Naive thymus-derived CD4-positive, alpha-beta T cell (primary cell): Measurements from ENCODE around the gene ARID5B. TPM values are rescaled to one million over a fixed set of nuclear protein-coding genes. Genes with fewer than 3 reads are reported as not detected.

Source experiments
- ATAC-seq: fragments of 150-1000 bp; cut with Tn5 transposase; 2 replicates; pipeline ENCODE4 v1.10.0; 2021; ENCODE audit warnings: mild to moderate bottlenecking, moderate library complexity
- CTCF ChIA-PET: fragments of 350-600 bp; sonication (Branson Sonifier 250); formaldehyde crosslinking; loops from one replicate; lab custom pipeline; 2021; ENCODE audit warnings: antibody characterized with exemption; lab: Charles Lee
- POLR2A ChIA-PET: fragments of 350-600 bp; sonication (Branson Sonifier 250); formaldehyde crosslinking; loops from one replicate; lab custom pipeline; 2021; ENCODE audit warnings: antibody characterized with exemption, inconsistent platforms; lab: Charles Lee
- DNase-seq, 9 donors: peaks; one replicate each; pipeline versions ENCODE4 v3.0.0 to v3.0.0-alpha.2; 2020 to 2022; ENCODE audit warnings: mixed read lengths in 1 of 9
- H3K27ac ChIP-seq: one replicate; pipeline ENCODE4 v1.7.0; 2013; ENCODE audit warnings: mild to moderate bottlenecking, low read depth, low read length, moderate library complexity
- H3K27me3 ChIP-seq, 2 donors: one replicate each; pipeline ENCODE4 v1.7.0; 2013; ENCODE audit warnings: low read length in 2 of 2, mild to moderate bottlenecking in 2 of 2, moderate library complexity in 2 of 2; ENCODE audit not compliant: control insufficient read depth in 2 of 2, insufficient read depth in 2 of 2
- H3K36me3 ChIP-seq, 3 experiments: 1 replicate in 2 of 3; 2 replicates in 1 of 3; pipeline ENCODE4 v1.7.0; 2013; ENCODE audit warnings: low read length in 3 of 3, mild to moderate bottlenecking in 3 of 3, moderate library complexity in 1 of 3; ENCODE audit not compliant: insufficient read depth in 3 of 3, control insufficient read depth in 2 of 3
- H3K4me1 ChIP-seq, 2 donors: one replicate each; pipeline ENCODE4 v1.7.0; 2013; ENCODE audit warnings: low read length in 2 of 2, mild to moderate bottlenecking in 2 of 2, moderate library complexity in 1 of 2; ENCODE audit not compliant: control insufficient read depth in 2 of 2, insufficient read depth in 2 of 2
- H3K4me3 ChIP-seq: 2 replicates; pipeline ENCODE4 v1.7.0; 2013; ENCODE audit warnings: mild to moderate bottlenecking, low read length
- H3K9me3 ChIP-seq, 3 experiments: 1 replicate in 2 of 3; 2 replicates in 1 of 3; pipeline ENCODE4 v1.7.0; 2013; ENCODE audit warnings: low read length in 3 of 3; ENCODE audit not compliant: control insufficient read depth in 2 of 3
- H3K27ac Mint-ChIP-seq, 9 donors: one replicate each; pipeline ENCODE4 v1.8.0; 2020 to 2022; ENCODE audit warnings: mixed read lengths in 9 of 9, mild to moderate bottlenecking in 8 of 9, moderate library complexity in 5 of 9, inconsistent platforms in 2 of 9
- H3K27me3 Mint-ChIP-seq, 5 donors: one replicate each; pipeline ENCODE4 v1.8.0; 2021 to 2022; ENCODE audit warnings: mixed read lengths in 5 of 5, mild to moderate bottlenecking in 1 of 5
- H3K36me3 Mint-ChIP-seq, 5 donors: one replicate each; pipeline ENCODE4 v1.8.0; 2020 to 2022; ENCODE audit warnings: mixed read lengths in 5 of 5, mild to moderate bottlenecking in 3 of 5, inconsistent platforms in 1 of 5
- H3K4me1 Mint-ChIP-seq, 7 donors: one replicate each; pipeline ENCODE4 v1.8.0; 2020 to 2022; ENCODE audit warnings: mixed read lengths in 7 of 7, mild to moderate bottlenecking in 3 of 7, inconsistent platforms in 1 of 7
- H3K4me3 Mint-ChIP-seq, 10 donors: one replicate each; pipeline ENCODE4 v1.8.0; 2020 to 2022; ENCODE audit warnings: mild to moderate bottlenecking in 10 of 10, mixed read lengths in 10 of 10, moderate library complexity in 6 of 10, inconsistent platforms in 2 of 10
- H3K9me3 Mint-ChIP-seq, 11 donors: one replicate each; pipeline ENCODE4 v1.8.0; 2020 to 2022; ENCODE audit warnings: mixed read lengths in 11 of 11, mild to moderate bottlenecking in 4 of 11, inconsistent platforms in 1 of 11, moderate library complexity in 1 of 11
- intact Hi-C, 2 donors: fragments of 100-400 bp; cut with micrococcal nuclease; formaldehyde crosslinking; loops; one replicate each; pipeline ENCODE4 v1.15.1; 2023
- polyA plus RNA-seq, 2 donors: library from polyadenylated mRNA; unstranded; fragments of 300-500 nt; fragmentation: Illumina TruSeq; gene quantifications; one replicate each; pipeline ENCODE4 v1.2.3, GENCODE V29; 2021
- total RNA-seq, 6 experiments: library from RNA in 5 of 6; stranded (reverse) in 5 of 6; gene quantifications; 1 replicate in 5 of 6; 2 replicates in 1 of 6; pipeline ENCODE4 v1.2.3 and lab custom pipeline; 2021 to 2026

Gene ARID5B
- total and polyA plus RNA-seq, 7 experiments from 2014 or later: 18.6 to 60.8 (median 47.4) TPM

DNA sequence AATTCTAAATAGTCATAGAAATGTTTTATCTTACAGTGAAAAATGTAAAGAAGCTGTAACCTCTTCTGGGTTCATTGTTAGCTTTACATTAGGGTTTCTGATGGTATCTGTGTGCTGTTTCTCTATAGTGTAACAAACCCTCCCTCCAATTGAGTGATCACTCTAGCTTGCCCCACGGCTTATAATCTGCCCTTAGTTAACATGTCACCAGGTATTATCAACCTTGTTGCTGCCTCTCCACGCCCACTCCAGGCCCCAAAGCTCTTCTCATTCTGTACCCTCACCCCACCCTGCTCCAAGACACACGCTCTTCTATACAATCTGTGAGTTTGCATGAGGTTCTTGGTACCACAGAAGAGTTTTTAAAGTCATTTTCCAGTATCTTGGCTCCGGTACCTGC lies 139.4 kb downstream of the ARID5B start:
- ChIA-PET POLR2A (interaction anchor here (1.6 to 6.1 kb wide), 3 partner anchors 9 to 204 kb away, joined by 3 to 51 read pairs (median 38); partner anchors contain the start of gene ARID5B), CTCF (interaction anchor here (1.1 to 5.2 kb wide), 6 partner anchors 9 to 205 kb away, joined by 3 to 112 read pairs (median 28); partner anchors contain the start of gene ARID5B)
- H3K4me3 ChIP-seq: no peak overlapping the region
- Mint-ChIP-seq H3K4me3 (peak overlapping the region in 4 of 10 donors; percentile 2 to 55 (median 10)), H3K4me1 (peaks cover 63 to 93% (median 92%) of the 10 kb centered on the region in 7 donors), H3K36me3 (peaks cover 5 to 33% (median 11%) of the 10 kb centered on the region in 5 donors), H3K27me3 (no peaks in the 10 kb centered on the region), H3K27ac (peak overlapping the region in 8 of 9 donors; percentile 17 to 93 (median 73)), H3K9me3 (no peaks in the 10 kb centered on the region)
- DNase-seq (no peak), ATAC-seq (no peak)
- no peak overlapping the region for H3K27ac ChIP-seq
- no peaks in the 10 kb centered on the region for H3K27me3 ChIP-seq
- H3K36me3 ChIP-seq: no peaks in the 10 kb centered on the region
- H3K4me1 ChIP-seq: peaks cover 38 to 72% of the 10 kb centered on the region in 2 donors
- no peaks in the 10 kb centered on the region for H3K9me3 ChIP-seq
- intact Hi-C loops: no loop called here

DNA sequence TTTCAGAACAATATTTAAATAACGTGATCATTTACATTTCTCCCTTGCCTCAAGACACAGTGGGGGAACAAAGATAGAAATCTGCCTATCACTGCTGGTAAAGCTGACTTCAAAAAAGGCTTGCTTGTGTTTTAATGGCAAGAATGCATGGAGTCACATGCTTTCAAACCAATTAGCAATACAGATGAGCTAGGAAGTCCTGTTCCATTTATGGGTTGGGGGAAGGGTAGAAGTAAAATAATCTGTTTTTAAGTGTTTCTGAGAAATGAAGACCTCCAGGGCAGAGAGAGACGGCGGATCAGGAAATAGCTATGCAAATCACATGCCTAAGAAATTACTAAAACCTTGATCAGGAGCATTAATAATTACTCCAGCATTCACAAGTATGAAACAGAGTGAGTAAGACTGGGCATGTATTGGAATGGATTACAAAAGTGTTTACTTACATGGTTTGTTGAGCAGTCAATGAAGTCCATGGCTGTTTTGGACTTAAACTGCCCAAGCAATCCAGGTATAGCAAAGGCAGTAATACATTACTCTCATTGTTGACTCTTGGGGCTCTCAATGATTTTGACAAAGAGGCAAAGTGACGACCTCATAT lies 142.0 kb downstream of the ARID5B start:
- Histone ChIP-seq H3K4me1 (peaks cover 64 to 76% of the 10 kb centered on the region in 2 donors), H3K36me3 (no peaks in the 10 kb centered on the region), H3K4me3 (no peak overlapping the region), H3K9me3 (no peaks in the 10 kb centered on the region), H3K27me3 (no peaks in the 10 kb centered on the region), H3K27ac (no peak overlapping the region)
- Mint-ChIP-seq H3K4me1 (peaks cover 78 to 97% (median 94%) of the 10 kb centered on the region in 7 donors), H3K27me3 (no peaks in the 10 kb centered on the region), H3K36me3 (peaks cover 5 to 34% (median 11%) of the 10 kb centered on the region in 5 donors), H3K27ac (peak overlapping the region; percentile 1 to 100 (median 71)), H3K9me3 (no peaks in the 10 kb centered on the region), H3K4me3 (peak overlapping the region in 9 of 10 donors; percentile 27 to 82 (median 58))
- no peak for ATAC-seq
- intact Hi-C loops: no loop called here
- no peak for DNase-seq
- CTCF ChIA-PET: interaction anchor here (0.6 to 0.9 kb wide), 3 partner anchors 145 to 201 kb away, joined by 3 read pairs; no protein-coding TSS in a partner anchor
- POLR2A ChIA-PET: interaction anchor here (0.6 to 1.4 kb wide), 5 partner anchors 26 to 172 kb away, joined by 3 to 5 read pairs (median 3); no protein-coding TSS in a partner anchor

DNA sequence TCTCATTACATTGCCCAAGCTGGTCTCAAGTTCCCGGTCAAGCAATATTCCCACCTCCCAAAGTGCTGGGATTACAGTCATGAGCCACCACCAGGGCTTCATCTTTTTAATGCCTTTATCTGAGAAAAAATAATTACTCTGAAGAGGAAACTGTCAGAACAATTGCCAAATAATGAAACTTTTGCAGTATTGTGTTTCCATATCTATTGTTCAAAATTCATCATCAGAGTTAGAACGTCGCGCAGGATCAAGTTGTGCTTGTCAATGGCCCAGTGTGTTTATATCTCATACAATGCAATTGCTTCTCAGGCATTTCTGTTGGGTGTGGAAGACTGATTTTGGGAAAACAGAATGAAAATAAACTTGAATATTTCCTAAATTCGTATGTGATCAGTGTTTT lies 143.1 kb downstream of the ARID5B start:
- H3K4me1 ChIP-seq: peaks cover 58 to 74% of the 10 kb centered on the region in 2 donors
- ATAC-seq (no peak), DNase-seq (no peak)
- CTCF ChIA-PET: no interaction called here
- Mint-ChIP-seq H3K9me3 (no peaks in the 10 kb centered on the region), H3K27me3 (no peaks in the 10 kb centered on the region), H3K27ac (peak overlapping the region in 8 of 9 donors; percentile 48 to 100 (median 96)), H3K4me3 (peak overlapping the region in 7 of 10 donors; percentile 7 to 85 (median 63)), H3K4me1 (peaks cover 75 to 97% (median 94%) of the 10 kb centered on the region in 7 donors), H3K36me3 (peaks cover 5 to 38% (median 11%) of the 10 kb centered on the region in 5 donors)
- POLR2A ChIA-PET: interaction anchor here (1.2 to 7.3 kb wide), 2 partner anchors 27 to 144 kb away, joined by 3 to 86 read pairs; partner anchors contain the start of gene ARID5B
- H3K4me3 ChIP-seq: no peak overlapping the region
- H3K27me3 ChIP-seq: no peaks in the 10 kb centered on the region
- peak overlapping the region; percentile 32 for H3K27ac ChIP-seq
- H3K9me3 ChIP-seq: no peaks in the 10 kb centered on the region
- no peaks in the 10 kb centered on the region for H3K36me3 ChIP-seq
- intact Hi-C loops: no loop called here

DNA sequence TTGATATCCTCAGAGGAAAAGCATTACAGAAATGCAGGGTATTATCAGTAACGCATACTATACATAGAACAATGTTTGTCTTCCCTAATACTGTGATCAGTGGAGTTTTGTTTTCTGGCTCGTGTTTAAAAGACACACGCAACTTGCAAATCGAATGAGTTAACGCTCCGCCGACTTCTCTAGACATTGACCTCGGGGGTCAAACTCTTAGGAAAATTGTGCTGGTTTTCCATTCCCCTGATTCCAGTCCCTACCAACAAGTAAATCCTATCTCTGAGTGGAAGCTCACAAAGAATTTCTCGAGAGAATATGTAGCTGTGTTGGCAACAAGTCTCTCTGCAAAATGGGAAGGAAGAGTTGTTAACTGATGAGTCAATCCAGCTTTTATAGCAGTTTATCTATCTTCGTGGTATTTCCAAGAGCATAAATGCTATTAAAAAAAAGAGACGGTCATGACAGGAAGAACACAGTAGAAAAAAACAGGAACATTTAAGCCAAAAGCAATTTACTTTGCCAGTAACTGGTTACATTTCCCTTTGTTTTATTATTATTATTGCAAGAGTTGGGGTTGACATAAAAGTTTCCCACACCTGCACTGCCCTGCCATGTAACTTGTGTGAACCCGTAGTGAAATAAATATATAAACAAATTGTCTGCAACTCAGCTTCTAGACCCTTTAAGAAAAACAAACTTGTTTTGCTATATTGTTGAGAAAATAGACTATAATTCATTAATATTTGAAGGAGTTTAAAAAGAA lies 144.4 kb downstream of the ARID5B start:
- peaks cover 5 to 43% (median 12%) of the 10 kb centered on the region in 5 donors for H3K36me3 Mint-ChIP-seq
- Histone ChIP-seq H3K4me3 (peak overlapping the region; percentile 1), H3K27ac (peak overlapping the region; percentile 77), H3K4me1 (peaks cover 58 to 67% of the 10 kb centered on the region in 2 donors), H3K27me3 (no peaks in the 10 kb centered on the region), H3K9me3 (no peaks in the 10 kb centered on the region), H3K36me3 (no peaks in the 10 kb centered on the region)
- no peaks in the 10 kb centered on the region for H3K9me3 Mint-ChIP-seq
- peaks cover 70 to 99% (median 94%) of the 10 kb centered on the region in 7 donors for H3K4me1 Mint-ChIP-seq
- ATAC-seq (peak; percentile 24), DNase-seq (no peak)
- intact Hi-C loops: loop anchor here (1.0 to 5.0 kb wide), 4 partner anchors 9 to 1221 kb away; partner anchors contain the start of gene EGR2 (in 1 of the 2)
- H3K27ac Mint-ChIP-seq: peak overlapping the region; percentile 91 to 100 (median 96)
- POLR2A ChIA-PET: interaction anchor here (1.7 to 7.3 kb wide), 2 partner anchors 23 to 145 kb away, joined by 6 to 86 read pairs; partner anchors contain the start of gene ARID5B
- H3K4me3 Mint-ChIP-seq: peak overlapping the region; percentile 30 to 94 (median 83)
- CTCF ChIA-PET: interaction anchor here (1.0 to 1.5 kb wide), 3 partner anchors 10 to 143 kb away, joined by 3 to 5 read pairs (median 3); no protein-coding TSS in a partner anchor
- no peaks in the 10 kb centered on the region for H3K27me3 Mint-ChIP-seq

DNA sequence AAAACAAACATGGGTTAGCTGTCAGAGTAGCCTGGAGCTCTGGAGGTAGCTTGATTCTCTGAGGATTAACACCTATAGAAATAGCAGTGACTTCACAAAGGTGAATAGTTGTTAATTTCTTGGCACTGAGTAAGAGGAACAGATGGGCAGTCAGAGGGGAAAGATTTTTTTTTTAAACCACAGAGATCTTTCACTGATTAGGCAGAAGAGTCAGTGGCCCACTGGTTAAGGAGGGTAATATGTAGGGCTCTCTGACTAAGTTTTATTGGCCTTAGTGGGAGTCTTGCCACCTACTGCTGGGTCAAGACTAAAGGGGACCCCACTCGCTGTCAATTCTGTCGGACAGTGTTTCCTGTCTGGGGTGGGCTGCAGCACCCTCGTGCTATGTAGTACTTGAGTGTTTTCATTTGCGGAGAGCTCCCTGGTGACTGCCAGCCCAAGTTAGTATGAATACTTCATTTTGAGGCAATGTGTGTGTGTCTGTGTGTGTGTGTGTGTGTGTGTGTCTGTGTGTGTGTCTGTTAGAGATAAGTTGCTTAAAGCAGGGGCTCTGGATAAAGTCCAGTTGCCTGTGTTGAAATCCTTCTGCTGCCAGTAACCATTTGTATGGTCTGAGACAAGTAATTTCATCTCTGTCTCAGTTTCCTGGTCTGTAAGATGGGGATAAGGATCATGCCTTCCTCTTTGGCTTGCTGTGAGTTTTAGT lies 145.2 kb downstream of the ARID5B start:
- H3K27ac Mint-ChIP-seq: peak overlapping the region; percentile 91 to 100 (median 96)
- no peaks in the 10 kb centered on the region for H3K27me3 ChIP-seq
- peaks cover 61 to 63% of the 10 kb centered on the region in 2 donors for H3K4me1 ChIP-seq
- peaks cover 72 to 99% (median 95%) of the 10 kb centered on the region in 7 donors for H3K4me1 Mint-ChIP-seq
- DNase-seq (no peak), ATAC-seq (peak; percentile 22)
- no peaks in the 10 kb centered on the region for H3K9me3 ChIP-seq
- H3K9me3 Mint-ChIP-seq: no peaks in the 10 kb centered on the region
- peaks cover 5 to 47% (median 19%) of the 10 kb centered on the region in 5 donors for H3K36me3 Mint-ChIP-seq
- peaks cover 0 to under 1% (median 0%) of the 10 kb centered on the region in 3 experiments for H3K36me3 ChIP-seq
- intact Hi-C loops: loop anchor here (1.0 to 5.0 kb wide), 4 partner anchors 9 to 1221 kb away; partner anchors contain the start of gene EGR2 (in 1 of the 2)
- peak overlapping the region; percentile 77 for H3K27ac ChIP-seq
- ChIA-PET POLR2A (interaction anchor here (0.8 to 7.3 kb wide), 4 partner anchors 8 to 146 kb away, joined by 4 to 86 read pairs (median 9); partner anchors contain the start of gene ARID5B), CTCF (interaction anchor here (1.0 to 1.5 kb wide), 6 partner anchors 9 to 150 kb away, joined by 3 to 5 read pairs (median 4); no protein-coding TSS in a partner anchor)
- H3K4me3 Mint-ChIP-seq: peak overlapping the region; percentile 47 to 94 (median 86)
- H3K4me3 ChIP-seq: no peak overlapping the region
- no peaks in the 10 kb centered on the region for H3K27me3 Mint-ChIP-seq
